HG03139 (cell line): ENCODE data around the gene LDLRAD4.

ENCODE experiments used
- ATAC-seq: cut with Tn5 transposase; IDR thresholded peaks from one replicate; pipeline ENCODE4 v1.9.1; 2021; ENCODE audit not compliant: unreplicated experiment

Gene LDLRAD4

GRCh38 chr18:13399511-13399910 lies 181.0 kb downstream of the LDLRAD4 start:
- no peak for ATAC-seq

DNA sequence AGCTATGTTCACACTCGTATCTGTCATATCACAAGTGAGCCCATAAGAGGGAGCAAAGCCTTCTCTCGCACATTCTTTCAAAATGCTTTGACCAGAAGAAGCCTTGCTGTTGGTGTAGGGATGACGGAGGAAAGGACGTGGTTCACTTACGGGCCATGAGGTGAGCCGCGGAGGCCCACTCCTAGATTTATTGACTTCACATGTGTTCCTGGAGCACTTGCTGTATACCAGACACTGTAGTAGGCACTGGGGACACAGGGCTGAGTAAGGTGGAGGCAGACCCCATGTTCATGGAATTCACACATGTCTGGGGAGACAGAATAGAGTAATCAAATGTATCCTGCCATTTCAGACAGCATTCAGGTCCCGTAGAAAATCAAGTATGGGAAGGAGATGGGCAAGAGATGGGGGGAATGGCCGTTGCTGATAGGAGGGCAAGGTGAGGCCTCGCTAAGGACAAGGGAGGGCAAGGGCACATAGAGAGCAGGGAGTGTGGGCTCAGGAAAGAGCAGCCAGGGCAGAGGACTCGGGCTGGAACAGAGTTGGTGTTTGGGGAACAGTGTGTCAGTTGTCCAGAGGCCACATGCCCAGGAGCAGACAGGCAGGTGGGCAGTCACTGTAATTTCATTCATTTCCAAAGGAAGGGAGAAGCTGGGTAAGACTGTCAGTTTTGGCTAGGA lies 182.2 kb downstream of the LDLRAD4 start:
- ATAC-seq = no peak

DNA sequence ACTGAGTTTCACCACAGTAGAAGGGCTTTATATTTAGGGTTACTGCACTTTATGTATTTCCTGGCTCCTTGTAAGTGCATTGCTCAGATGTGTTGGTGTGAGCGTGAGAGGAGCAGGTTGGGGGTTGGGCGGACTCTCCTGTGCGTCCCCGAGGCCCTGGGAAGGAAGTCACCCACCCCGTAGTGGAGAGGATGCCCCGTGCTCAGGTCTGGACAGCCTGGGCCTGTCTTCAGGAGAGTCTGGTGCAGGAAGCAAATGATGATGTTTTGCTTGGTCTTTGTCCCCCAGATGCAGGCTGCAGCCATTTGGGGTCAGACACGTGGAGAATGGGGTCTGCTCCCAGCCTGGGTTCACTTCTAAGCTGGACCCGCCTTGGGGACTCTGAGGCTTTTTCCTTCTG lies 182.8 kb downstream of the LDLRAD4 start:
- no peak for ATAC-seq

GRCh38 chr18:13401826-13402225 lies 183.3 kb downstream of the LDLRAD4 start:
- no peak for ATAC-seq

DNA sequence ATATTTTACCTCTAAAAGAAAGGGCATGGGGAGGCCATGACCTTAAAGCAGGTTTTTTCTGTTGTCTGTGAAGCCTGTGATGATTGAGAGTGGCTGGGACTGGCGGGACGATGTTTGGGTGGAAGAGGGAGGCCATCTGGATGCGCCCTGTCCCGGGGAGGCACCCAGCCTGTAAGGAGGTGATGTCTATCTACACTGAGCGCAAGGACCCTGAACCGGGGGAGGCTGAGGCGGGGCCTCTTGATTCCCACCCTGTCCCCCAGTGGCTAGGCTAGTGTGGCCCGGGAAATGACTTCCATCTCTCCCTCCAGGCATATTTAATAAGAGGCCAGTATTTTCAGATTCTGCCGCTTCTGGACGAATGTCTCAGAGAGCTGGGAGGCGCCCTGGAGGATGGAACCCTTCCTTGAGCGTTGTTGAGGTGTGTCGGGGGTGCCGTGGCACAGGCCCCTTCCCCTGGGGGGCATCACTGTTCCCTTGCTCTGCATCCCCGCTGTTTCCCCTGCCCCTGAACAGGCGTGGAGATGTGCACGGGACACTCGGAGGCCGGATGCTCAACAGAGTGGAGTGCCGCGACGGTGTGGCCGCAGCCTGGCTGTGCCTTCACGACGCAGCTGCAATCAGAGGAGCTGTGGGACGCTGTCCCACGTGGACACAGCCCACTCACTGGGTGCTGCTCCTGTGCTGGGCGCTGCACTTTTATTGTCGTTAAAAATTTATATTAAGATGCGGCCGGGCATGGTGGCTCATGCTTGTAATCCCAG lies 185.4 kb downstream of the LDLRAD4 start:
- no peak for ATAC-seq

- no peak for ATAC-seq
Observed at GRCh38 chr18:13405305-13406038, 186.9 kb downstream of the LDLRAD4 start.

GRCh38 chr18:13406049-13406615 lies 187.6 kb downstream of the LDLRAD4 start:
- no peak for ATAC-seq

GRCh38 chr18:13406736-13407135 lies 188.2 kb downstream of the LDLRAD4 start:
- no peak for ATAC-seq

- ATAC-seq = no peak
Observed at GRCh38 chr18:13407484-13407883, 188.9 kb downstream of the LDLRAD4 start.

DNA sequence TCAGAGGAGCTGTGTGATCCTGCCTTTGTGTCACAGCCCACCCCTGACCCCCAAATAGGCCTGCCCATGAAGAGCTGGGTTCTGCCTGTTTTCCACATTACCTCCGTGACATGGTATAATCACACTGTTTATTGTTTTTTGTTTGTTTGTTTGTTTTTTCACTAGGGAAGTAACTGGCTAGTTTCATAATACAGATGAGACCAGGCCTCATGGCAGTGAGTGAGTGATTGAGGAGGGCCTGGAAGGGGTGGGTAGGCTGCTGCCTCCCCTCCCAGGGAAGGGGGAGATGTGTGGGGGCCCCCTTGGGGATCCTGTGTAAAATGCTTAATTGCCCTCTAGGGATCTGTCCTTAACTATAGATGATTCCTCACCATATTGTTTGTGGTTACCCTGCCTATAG lies 190.5 kb downstream of the LDLRAD4 start:
- ATAC-seq = no peak

DNA sequence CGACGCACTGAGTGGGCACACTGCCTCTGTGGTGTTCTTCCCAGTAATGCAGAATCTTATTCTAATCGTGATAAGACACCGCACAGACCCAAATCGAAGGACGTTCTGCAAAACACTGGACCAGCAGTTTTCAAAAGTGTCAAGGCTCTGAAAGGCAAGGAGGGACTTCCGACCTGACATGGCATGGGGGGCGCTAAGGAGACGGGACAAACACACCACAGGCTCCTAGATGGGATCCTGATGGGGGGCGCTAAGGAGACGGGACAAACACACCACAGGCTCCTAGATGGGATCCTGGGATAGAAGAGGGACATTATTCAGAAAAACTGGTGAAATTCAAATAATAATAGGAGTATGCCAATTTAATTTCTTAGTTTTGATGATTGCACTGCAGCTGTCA lies 191.4 kb downstream of the LDLRAD4 start:
- no peak for ATAC-seq

DNA sequence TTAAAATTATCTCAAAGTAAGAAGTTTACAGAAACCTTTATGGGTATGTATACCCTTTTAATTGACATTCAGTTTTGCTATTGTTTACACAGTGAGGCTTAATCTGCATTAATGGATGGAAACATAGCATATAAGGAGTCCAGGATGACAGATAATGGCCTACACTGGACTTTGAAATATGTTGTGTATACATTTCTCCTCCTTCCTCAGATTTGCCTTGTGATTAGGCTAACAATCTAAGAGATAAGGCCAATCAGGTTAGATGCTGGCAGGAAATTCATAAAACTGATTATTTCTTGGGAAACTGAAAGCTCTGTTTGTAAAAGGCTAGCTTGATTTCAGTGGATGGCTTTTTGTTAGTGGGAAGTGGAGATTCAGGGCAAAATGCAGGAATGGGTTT lies 191.9 kb downstream of the LDLRAD4 start:
- ATAC-seq = no peak

DNA sequence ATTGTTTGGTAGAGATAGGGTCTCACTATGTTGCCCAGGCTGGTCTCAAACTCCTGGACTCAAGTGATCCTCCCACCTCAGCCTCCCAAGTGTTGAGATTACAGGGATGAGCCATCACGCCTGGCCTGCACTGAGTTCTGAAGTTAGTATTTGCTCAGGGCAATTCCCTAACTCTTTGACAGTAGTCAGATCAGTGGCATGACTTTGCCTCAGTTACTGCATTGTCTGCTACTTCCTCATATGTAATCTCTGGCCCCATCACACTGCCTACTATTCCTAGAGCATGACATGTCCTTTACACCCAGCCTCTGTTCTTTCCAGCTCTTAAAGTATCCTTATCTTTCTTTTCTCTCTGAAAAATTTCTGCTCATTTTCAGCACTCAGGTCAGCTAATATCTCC lies 193.5 kb downstream of the LDLRAD4 start:
- ATAC-seq = no peak

DNA sequence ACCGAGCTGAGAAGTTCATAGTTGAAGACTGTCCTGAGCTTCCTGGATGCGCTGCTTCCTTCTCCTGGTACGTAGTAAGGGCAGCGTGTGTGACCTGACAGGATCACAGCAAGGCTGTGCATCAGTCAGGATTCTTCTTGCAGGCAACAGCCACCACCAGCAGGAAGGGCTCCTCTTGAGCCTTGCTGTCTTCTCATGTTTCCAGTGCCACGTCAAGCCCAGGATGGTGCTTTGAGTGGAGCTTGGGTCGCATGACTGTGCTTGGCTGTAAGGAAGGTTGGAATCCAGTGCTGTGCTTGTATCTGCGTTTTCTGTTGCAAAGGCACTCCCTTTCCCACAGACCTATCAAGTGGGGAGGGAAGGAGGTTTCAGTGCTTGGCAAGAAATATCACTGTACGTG lies 194.3 kb downstream of the LDLRAD4 start:
- no peak for ATAC-seq

DNA sequence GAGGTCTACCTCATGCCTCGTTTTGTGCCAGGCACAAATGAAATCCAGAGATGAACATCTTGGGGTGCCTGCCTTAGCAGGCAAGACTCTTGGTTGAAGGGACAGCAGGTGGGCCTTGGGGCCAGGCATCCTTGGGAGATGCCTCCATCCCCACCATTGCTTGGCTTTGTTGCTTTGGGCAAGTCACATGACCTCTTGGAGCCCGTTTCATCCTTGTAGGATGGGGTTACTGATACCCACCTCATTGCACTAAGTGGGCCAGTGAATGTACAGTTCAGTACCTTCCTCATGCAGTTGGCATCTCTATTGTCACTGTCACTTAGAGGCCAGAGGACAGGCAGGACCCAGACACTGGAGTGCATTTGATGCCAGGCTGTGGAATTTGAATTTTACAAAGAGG lies 195.5 kb downstream of the LDLRAD4 start:
- no peak for ATAC-seq

GRCh38 chr18:13414521-13414920 lies 196.0 kb downstream of the LDLRAD4 start:
- ATAC-seq = no peak

DNA sequence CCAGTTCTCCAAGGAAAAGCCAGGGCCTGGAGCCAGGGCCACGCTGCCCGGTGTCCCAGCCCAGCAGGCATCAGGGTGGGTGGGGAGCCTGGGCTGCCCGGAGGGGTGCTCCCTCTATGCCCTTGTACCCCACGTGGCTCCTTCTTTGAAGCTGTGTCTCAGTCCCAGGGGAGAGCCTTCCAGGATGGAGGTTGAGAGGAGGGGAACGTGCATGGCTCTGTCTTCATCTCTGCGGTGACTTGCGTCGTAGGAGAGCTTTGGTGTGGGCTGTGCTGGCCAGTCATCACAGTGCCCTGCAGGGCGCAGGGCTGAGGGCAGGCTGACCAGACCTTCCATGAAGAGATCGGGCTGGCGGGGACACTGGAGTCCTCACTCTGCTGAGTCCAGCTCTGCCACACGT lies 197.2 kb downstream of the LDLRAD4 start:
- ATAC-seq = no peak

DNA sequence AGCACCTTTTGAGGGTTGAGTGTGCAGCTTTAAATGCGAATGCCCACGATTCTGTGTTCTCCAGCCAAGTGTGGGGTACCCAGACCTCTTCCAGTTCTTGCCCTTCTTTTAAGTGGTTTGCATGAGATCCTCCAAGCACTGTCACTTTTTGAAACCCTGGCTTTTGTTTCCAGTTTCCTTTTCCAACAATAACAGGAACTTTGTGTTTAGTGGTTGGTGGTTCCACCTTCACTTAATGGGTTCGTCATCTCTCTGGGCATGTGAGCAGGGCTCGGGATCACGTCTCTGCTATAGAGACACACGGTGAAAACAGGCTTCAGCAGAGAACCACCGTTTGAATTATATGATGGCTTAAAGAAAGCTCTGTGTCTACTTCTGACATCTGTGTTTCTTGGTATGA lies 197.6 kb downstream of the LDLRAD4 start:
- no peak for ATAC-seq

DNA sequence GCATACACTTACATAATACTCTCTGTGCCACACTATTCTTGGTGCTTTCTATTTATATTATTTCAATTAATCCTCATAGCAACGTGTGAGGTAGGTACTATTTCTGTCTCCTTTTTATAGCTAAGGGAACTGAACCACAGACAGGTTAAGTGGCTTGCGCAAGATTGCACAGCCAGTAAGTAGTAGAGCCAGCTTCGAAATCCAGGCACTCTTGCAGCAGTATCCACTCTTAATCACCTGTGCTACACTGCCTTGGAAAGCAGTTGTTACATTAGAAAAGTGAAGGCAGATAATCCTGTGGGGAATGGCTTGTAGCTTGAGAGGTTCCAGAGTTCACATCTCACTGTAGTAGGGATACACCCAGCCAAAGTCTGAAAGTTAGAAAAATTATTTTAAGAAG lies 198.3 kb downstream of the LDLRAD4 start:
- no peak for ATAC-seq

GRCh38 chr18:13418013-13418710 lies 199.6 kb downstream of the LDLRAD4 start:
- ATAC-seq = no peak
